Hepatocyte (in vitro differentiated cells): ENCODE measurements around the gene ARHGEF40. TPM values are rescaled to one million over a fixed set of nuclear protein-coding genes. Genes with fewer than 3 reads are reported as not detected.

ENCODE experiments used
- DNase-seq: peaks from one replicate; pipeline ENCODE4 v3.0.0-alpha.2; 2016; ENCODE audit warnings: low spot score
- H2AFZ ChIP-seq: fragments of 200-600 bp; sonication (generic); 2 replicates; pipeline ENCODE4 v1.6.0; 2016; ENCODE audit warnings: antibody characterized with exemption, mild to moderate bottlenecking
- H3K27ac ChIP-seq: fragments of 200-600 bp; sonication (generic); 2 replicates; pipeline ENCODE4 v1.5.1; 2016; ENCODE audit warnings: mild to moderate bottlenecking
- H3K27me3 ChIP-seq: fragments of 200-600 bp; sonication (generic); 2 replicates; pipeline ENCODE4 v1.6.1; 2016
- H3K36me3 ChIP-seq: fragments of 200-600 bp; sonication (generic); replicated peaks from 2 replicates; pipeline ENCODE4 v1.5.1; 2016; ENCODE audit warnings: low read depth; ENCODE audit not compliant: insufficient read depth
- H3K4me1 ChIP-seq: fragments of 200-600 bp; sonication (generic); 2 replicates; pipeline ENCODE4 v1.5.1; 2016; ENCODE audit warnings: mild to moderate bottlenecking, moderate library complexity; ENCODE audit not compliant: insufficient read depth
- H3K4me2 ChIP-seq: fragments of 200-600 bp; sonication (generic); 2 replicates; pipeline ENCODE4 v1.6.0; 2016
- H3K4me3 ChIP-seq: fragments of 200-600 bp; sonication (generic); 2 replicates; pipeline ENCODE4 v1.5.1; 2016; ENCODE audit warnings: mild to moderate bottlenecking
- H3K79me2 ChIP-seq: fragments of 200-600 bp; sonication (generic); 2 replicates; pipeline ENCODE4 v1.6.0; 2017; ENCODE audit warnings: mild to moderate bottlenecking
- H3K9me2 ChIP-seq: fragments of 200-600 bp; sonication (generic); replicated peaks from 2 replicates; pipeline ENCODE4 v1.6.0; 2017; ENCODE audit warnings: mild to moderate bottlenecking; ENCODE audit not compliant: insufficient read depth
- H3K9me3 ChIP-seq: fragments of 200-600 bp; sonication (generic); 2 replicates; pipeline ENCODE4 v1.5.1; 2016; ENCODE audit warnings: low read depth, mild to moderate bottlenecking
- H4K20me1 ChIP-seq: fragments of 200-600 bp; sonication (generic); 2 replicates; pipeline ENCODE4 v1.6.0; 2016; ENCODE audit warnings: mild to moderate bottlenecking; ENCODE audit not compliant: insufficient read depth, poor library complexity, severe bottlenecking
- CTCF ChIP-seq: fragments of 200-600 bp; sonication (generic); IDR thresholded peaks from 2 replicates; pipeline ENCODE4 v1.5.1; 2016; ENCODE audit warnings: antibody characterized with exemption, mild to moderate bottlenecking; ENCODE audit not compliant: poor library complexity
- EZH2 ChIP-seq: fragments of 200-600 bp; sonication (generic); IDR thresholded peaks from 2 replicates; pipeline ENCODE4 v1.6.1; 2016; ENCODE audit warnings: antibody characterized with exemption, mild to moderate bottlenecking, borderline replicate concordance
- EZH2phosphoT487 ChIP-seq: fragments of 200-600 bp; sonication (generic); IDR thresholded peaks from one replicate; pipeline ENCODE4 v1.6.1; 2018; ENCODE audit warnings: antibody characterized with exemption, mild to moderate bottlenecking, low read depth, moderate library complexity; ENCODE audit not compliant: unreplicated experiment, severe bottlenecking
- WGBS: methylation state at CpG from one replicate; pipeline ENCODE4 v1.1.6; 2016; ENCODE audit warnings: low lambda C conversion rate; ENCODE audit errors: missing lambda C conversion rate; 5-methylcytosine and 5-hydroxymethylcytosine counted together
- polyA plus RNA-seq: library from polyadenylated mRNA; unstranded; fragments of >200 nt; fragmentation: Nextera tagmentation; extraction: Ambion mirVana; gene quantifications from 2 replicates; pipeline ENCODE4 v1.2.1, GENCODE V29; 2016
- total RNA-seq: library from RNA; depleted of rRNA; stranded (reverse); fragments of >200 nt; gene quantifications from 2 replicates; pipeline ENCODE4 v1.2.3, GENCODE V29; 2014

Gene ARHGEF40
- total and polyA plus RNA-seq, 2 experiments from 2014 or later = 38.1 to 53.7 TPM

GRCh38 chr14:21050597-21050996 lies 19.5 kb upstream of the ARHGEF40 start:
- TF ChIP-seq EZH2 = no peak
- Histone ChIP-seq H3K4me1 (no peaks in the 10 kb centered on the region), H3K27ac (no peak overlapping the region), H3K79me2 (no peaks in the 10 kb centered on the region), H2AFZ (no peak overlapping the region), H3K27me3 (no peaks in the 10 kb centered on the region), H3K36me3 (no peaks in the 10 kb centered on the region), H4K20me1 (no peaks in the 10 kb centered on the region), H3K4me2 (no peak overlapping the region), H3K4me3 (no peak overlapping the region), H3K9me2 (no peaks in the 10 kb centered on the region), H3K9me3 (no peaks in the 10 kb centered on the region)
- no peak for DNase-seq
- 87% methylated on average over 3 of the region's 3 CpGs for WGBS

DNA sequence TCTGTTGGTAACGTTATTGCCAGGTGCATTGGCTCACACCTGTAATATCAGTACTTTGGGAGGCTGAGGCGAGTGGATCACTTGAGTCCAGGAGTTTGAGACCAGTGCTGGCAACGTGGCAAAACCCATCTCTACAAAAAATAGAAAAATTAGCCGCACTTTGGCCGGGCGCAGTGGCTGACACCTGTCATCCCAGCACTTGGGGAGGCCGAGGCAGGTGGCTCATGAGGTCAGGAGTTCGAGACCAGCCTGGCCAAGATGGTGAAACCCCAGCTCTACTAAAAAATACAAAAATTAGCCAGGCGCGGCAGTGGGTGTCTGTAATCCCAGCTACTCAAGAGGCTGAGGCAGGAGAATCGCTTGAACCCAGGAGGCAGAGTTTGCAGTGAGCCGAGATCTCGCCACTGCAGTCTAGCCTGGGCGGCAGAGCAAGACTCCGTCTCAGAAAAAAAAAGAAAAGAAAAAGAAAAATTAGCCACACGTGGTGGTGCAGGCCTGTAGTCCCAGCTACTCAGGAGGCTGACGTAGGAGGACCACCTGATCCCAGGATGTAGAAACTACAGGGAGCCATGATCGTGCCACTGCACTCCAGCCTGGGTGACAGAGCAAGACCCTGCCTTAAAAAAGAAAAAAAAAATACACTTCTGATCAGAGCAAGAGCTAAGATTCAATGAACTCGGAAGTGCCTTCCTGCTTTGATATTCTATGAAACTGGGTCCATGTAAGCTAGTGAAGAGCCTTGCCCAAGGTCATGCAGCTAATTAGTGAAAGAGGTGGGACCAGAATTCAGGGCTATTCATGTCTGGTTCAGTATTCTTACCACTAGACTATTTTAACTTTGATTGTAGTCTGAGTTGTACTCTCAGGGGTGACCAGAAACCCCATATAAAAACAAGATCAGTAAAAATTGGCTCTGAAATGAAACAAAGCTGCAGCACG lies 16.7 kb upstream of the ARHGEF40 start:
- 92% methylated on average over 20 of the region's 20 CpGs for WGBS
- Histone ChIP-seq H3K9me2 (no peaks in the 10 kb centered on the region), H3K4me1 (peaks cover 7% of the 10 kb centered on the region), H3K9me3 (no peaks in the 10 kb centered on the region), H3K4me3 (no peak overlapping the region), H3K27me3 (no peaks in the 10 kb centered on the region), H4K20me1 (no peaks in the 10 kb centered on the region), H3K36me3 (no peaks in the 10 kb centered on the region), H3K4me2 (peak overlapping the region; percentile 7), H3K79me2 (no peaks in the 10 kb centered on the region), H3K27ac (peak overlapping the region; percentile 36), H2AFZ (no peak overlapping the region)
- DNase-seq = no peak
- no peak for TF ChIP-seq CTCF
- no peak for TF ChIP-seq EZH2
- no peak for TF ChIP-seq EZH2phosphoT487

DNA sequence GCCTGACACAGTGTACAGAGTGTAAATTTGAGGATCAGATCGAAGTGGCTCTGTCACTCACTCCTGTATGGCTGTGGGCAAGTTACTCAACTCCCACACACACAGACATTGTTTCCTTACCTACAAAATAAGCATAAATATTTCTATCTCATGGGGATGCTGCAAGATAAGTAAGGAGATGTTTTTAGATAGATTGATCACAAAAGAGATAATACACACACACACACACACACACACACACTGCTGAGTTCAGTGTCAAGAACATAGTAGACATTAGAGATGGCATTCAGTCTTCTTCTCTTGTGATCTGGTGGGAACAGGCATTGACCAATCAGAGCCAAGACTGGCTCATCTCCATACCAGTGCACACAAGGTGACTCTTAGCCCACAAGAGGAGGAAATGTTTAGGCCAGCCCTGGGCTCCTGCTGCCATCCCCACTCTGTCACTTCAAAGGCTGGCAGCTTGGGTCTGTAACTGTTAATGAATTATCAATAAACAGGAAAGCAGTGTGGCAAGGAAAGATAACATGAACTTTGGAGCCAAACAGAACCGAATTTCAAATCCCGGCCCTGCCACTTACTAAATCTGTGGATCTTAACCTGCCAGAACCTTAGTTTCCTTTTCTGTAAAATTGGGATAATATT lies 15.9 kb upstream of the ARHGEF40 start:
- Histone ChIP-seq H2AFZ (no peak overlapping the region), H3K27ac (peak overlapping the region; percentile 36), H3K4me2 (peak overlapping the region; percentile 7), H3K9me2 (no peaks in the 10 kb centered on the region), H3K36me3 (no peaks in the 10 kb centered on the region), H3K27me3 (no peaks in the 10 kb centered on the region), H3K9me3 (no peaks in the 10 kb centered on the region), H4K20me1 (no peaks in the 10 kb centered on the region), H3K4me1 (peaks cover 7% of the 10 kb centered on the region), H3K79me2 (no peaks in the 10 kb centered on the region), H3K4me3 (no peak overlapping the region)
- TF ChIP-seq EZH2phosphoT487 = no peak
- no peak for TF ChIP-seq CTCF
- no peak for TF ChIP-seq EZH2
- 54% methylated on average over 3 of the region's 3 CpGs for WGBS
- DNase-seq = peak; percentile 26

GRCh38 chr14:21054768-21055145 lies 15.3 kb upstream of the ARHGEF40 start:
- Histone ChIP-seq H3K36me3 (no peaks in the 10 kb centered on the region), H3K4me3 (no peak overlapping the region), H3K27ac (peak overlapping the region; percentile 1), H3K27me3 (no peaks in the 10 kb centered on the region), H4K20me1 (no peaks in the 10 kb centered on the region), H2AFZ (no peak overlapping the region), H3K9me2 (no peaks in the 10 kb centered on the region), H3K4me1 (peaks cover 7% of the 10 kb centered on the region), H3K9me3 (no peaks in the 10 kb centered on the region), H3K79me2 (no peaks in the 10 kb centered on the region), H3K4me2 (peak overlapping the region; percentile 7)
- no peak for TF ChIP-seq EZH2phosphoT487
- no peak for TF ChIP-seq EZH2
- TF ChIP-seq CTCF = no peak
- DNase-seq = no peak
- WGBS = 85% methylated on average over 4 of the region's 4 CpGs
